ENCODE measurements around the gene METTL15. TPM values are rescaled to one million over a fixed set of nuclear protein-coding genes. Genes with fewer than 3 reads are reported as not detected.

Gene METTL15, protein sequence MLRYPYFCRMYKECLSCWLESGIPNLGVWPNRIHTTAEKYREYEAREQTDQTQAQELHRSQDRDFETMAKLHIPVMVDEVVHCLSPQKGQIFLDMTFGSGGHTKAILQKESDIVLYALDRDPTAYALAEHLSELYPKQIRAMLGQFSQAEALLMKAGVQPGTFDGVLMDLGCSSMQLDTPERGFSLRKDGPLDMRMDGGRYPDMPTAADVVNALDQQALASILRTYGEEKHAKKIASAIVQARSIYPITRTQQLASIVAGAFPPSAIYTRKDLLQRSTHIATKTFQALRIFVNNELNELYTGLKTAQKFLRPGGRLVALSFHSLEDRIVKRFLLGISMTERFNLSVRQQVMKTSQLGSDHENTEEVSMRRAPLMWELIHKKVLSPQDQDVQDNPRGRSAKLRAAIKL
- 21.9 and 23.5 TPM in 2 replicates for polyA plus RNA-seq (2011; rRNA removed)
- polyA plus RNA-seq (2012; cell fraction: cytosol; rRNA removed) = 3.9 and 6.1 TPM in 2 replicates
- polyA plus RNA-seq (2012; cell fraction: nucleus; rRNA removed) = 3.5 and 5.0 TPM in 2 replicates
- polyA plus RNA-seq (2017; fragmentation: RNase III; extraction: RNeasy Plus Mini Kit Qiagen cat#74134 plus additional on column Dnase treatment) = 8.9 to 9.5 TPM (median 9.0 TPM) in 3 replicates
- polyA minus RNA-seq (2011; rRNA and poly(A)+ RNA removed) = 47.9 and 48.2 TPM in 2 replicates

DNA sequence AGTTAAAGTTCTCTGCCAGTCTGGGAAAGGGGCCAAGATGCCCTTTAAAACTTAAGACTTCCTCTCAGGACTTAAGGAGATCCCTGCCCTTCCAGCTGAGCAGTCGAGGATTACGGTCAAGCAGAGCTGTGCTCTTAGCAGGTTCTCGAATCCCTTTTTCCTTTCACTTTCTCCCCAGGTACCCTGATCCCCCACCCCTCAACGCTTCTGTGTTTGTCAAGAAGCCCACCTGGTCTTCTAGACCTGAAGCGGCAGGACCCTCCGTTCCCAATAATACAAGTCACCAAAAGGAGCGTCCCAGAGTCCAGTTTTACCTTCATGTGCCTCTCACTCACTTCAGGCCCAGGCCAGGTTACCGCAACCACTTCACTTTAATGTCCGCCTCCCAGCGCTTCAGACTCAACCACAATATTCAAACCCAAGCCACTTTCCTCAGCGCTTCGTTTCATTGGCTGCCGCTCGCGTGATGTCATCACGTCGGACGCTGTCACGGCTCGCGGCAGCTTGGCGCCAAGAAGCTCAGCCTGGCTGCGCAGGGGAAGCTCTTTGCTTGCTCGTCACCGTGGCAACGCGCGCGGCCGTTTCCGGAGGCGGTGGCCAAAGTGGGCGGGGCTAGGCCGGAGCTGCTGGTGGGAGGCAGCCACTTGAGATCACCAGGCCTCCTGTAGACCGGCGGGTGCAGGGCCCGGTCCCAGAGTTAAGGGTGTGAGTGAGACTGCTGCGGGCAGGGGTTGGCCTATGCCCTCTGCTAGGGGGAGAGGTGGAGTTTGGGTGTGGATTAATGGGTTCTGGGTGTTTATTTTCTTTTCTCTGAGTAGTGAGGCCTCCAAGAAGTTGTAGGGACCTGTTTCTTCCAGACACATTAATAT lies at the start of gene METTL15, which contains the start of gene KIF18A:
Gene METTL15 (plus strand): TSS at position 639 of the 869 bp plus-strand sequence. CDS start 4,947 bp downstream, outside the sequence.
Gene KIF18A (minus strand): TSS at position 407 of the 869 bp plus-strand sequence. CDS start 10,209 bp downstream, outside the sequence.
- no peaks in the 10 kb centered on the region for H3K9me3 ChIP-seq
- peak within 1 kb of the TSS; percentile 89 for H3K4me2 ChIP-seq
- POLR2A ChIA-PET = interaction anchor here (0.6 to 3.3 kb wide), 16 partner anchors 8 to 1226 kb away, joined by 3 to 48 read pairs (median 4); partner anchors contain the start of gene BDNF
- TF ChIP-seq TP53 (CRISPR knock-in tag; IDR thresholded peaks at IDR 0.05) = 0 out of 2 replicates have a peak, but pooled peaks have one; percentile 41
- TF ChIP-seq JUN (IDR thresholded peaks at IDR 0.05) = peak in 1 of 2 experiments; percentile 62; a peak in 2 of 5 replicates
- TF ChIP-seq E2F6 (IDR thresholded peaks at IDR 0.05; ENCODE audit: borderline replicate concordance, low read depth) = peak; percentile 62; the same call in 1 of the 2 replicates
- TF ChIP-seq CTCF (IDR thresholded peaks at IDR 0.05) = no peak
- 0 out of 2 replicates have a peak, but pooled peaks have one; percentile 25 for TF ChIP-seq RFX5 (IDR thresholded peaks at IDR 0.05)
- TF ChIP-seq MYC (IDR thresholded peaks at IDR 0.05; ENCODE audit: borderline replicate concordance, low read length) = peak; percentile 49; the same call in 1 of the 2 replicates
- 0 out of 2 replicates have a peak, but pooled peaks have one; percentile 28 for TF ChIP-seq HDAC2 (IDR thresholded peaks at IDR 0.05)
- TF ChIP-seq POLR2A (IDR thresholded peaks at IDR 0.05; ENCODE audit: low read length) = peak; percentile 70
- TF ChIP-seq RAD21 (conservative IDR thresholded peaks at IDR 0.05 in 1 of 2, IDR thresholded peaks at IDR 0.05 in 1 of 2) = peak in 1 of 2 experiments; percentile 42; a peak in 1 of 5 replicates
- TF ChIP-seq BCL3 (IDR thresholded peaks at IDR 0.05) = peak; percentile 53; the same call in 1 of the 3 replicates
- TF ChIP-seq HOXA7 (CRISPR knock-in tag; IDR thresholded peaks at IDR 0.05) = no peak
- TF ChIP-seq CEBPB (IDR thresholded peaks at IDR 0.05) = no peak
- TF ChIP-seq BHLHE40 (IDR thresholded peaks at IDR 0.05; ENCODE audit: low read depth, low read length) = no peak
- TF ChIP-seq RARB (CRISPR knock-in tag; IDR thresholded peaks at IDR 0.05) = no peak
- peak; percentile 84 for TF ChIP-seq MAX (IDR thresholded peaks at IDR 0.05)
- TF ChIP-seq SMC3 (IDR thresholded peaks at IDR 0.05) = peak; percentile 19; the same call in 1 of the 3 replicates
- TF ChIP-seq PHF8 (IDR thresholded peaks at IDR 0.05; ENCODE audit: borderline replicate concordance, low read depth) = peak; percentile 75; the same call in 1 of the 2 replicates
- FAIRE-seq (peak; percentile 81), DNase-seq (ENCODE audit: low read depth in 1 of 2, low spot score in 1 of 2) (peak; percentile 70 to 100), ATAC-seq (peak; percentile 94 to 96)
- H3K4me1 ChIP-seq = peaks cover 52% of the 10 kb centered on the region
- H3K4me3 ChIP-seq = peak within 1 kb of the TSS; percentile 59
- CTCF ChIA-PET = interaction anchor here (0.5 to 4.1 kb wide), 8 partner anchors 10 to 727 kb away, joined by 3 to 23 read pairs (median 3); partner anchors contain the start of gene BDNF
- H3K27ac ChIP-seq = peak within 1 kb of the TSS; percentile 90 to 91
- WGBS (ENCODE audit: missing lambda C conversion rate) = 3% methylated on average over 36 of the region's 38 CpGs

- Histone ChIP-seq H3K4me1 (peaks cover 12% of the 10 kb centered on the region; the same call in 2 of the 3 replicates), H3K27ac (no peak overlapping the region), H3K4me2 (no peak overlapping the region), H3K4me3 (no peak overlapping the region), H3K9me3 (no peaks in the 10 kb centered on the region)
- FAIRE-seq = no peak
- WGBS (ENCODE audit: missing lambda C conversion rate) = 86% methylated on average over 1 of the region's 1 CpG
- POLR2A ChIA-PET = no interaction called here
- CTCF ChIA-PET = interaction anchor here (1.3 kb wide), 1 partner anchor 19 kb away, joined by 3 read pairs; no protein-coding TSS in a partner anchor
- no peak for DNase-seq (ENCODE audit: low read depth in 1 of 2, low spot score in 1 of 2)
- ATAC-seq = no peak
- TF ChIP-seq CBX8 (IDR thresholded peaks at IDR 0.05) = no peak
- TF ChIP-seq HOXB13 (CRISPR knock-in tag; IDR thresholded peaks at IDR 0.05; ENCODE audit: low read depth) = no peak
- TF ChIP-seq NPAS2 (CRISPR knock-in tag; IDR thresholded peaks at IDR 0.05; ENCODE audit: borderline replicate concordance) = no peak
- no peak for TF ChIP-seq HMGXB4 (CRISPR knock-in tag; IDR thresholded peaks at IDR 0.05; ENCODE audit: borderline replicate concordance)
- TF ChIP-seq FOXS1 (CRISPR knock-in tag; IDR thresholded peaks at IDR 0.05) = no peak
- no peak for TF ChIP-seq RAD21 (conservative IDR thresholded peaks at IDR 0.05 in 1 of 2, IDR thresholded peaks at IDR 0.05 in 1 of 2)
- TF ChIP-seq, protein P1, sequence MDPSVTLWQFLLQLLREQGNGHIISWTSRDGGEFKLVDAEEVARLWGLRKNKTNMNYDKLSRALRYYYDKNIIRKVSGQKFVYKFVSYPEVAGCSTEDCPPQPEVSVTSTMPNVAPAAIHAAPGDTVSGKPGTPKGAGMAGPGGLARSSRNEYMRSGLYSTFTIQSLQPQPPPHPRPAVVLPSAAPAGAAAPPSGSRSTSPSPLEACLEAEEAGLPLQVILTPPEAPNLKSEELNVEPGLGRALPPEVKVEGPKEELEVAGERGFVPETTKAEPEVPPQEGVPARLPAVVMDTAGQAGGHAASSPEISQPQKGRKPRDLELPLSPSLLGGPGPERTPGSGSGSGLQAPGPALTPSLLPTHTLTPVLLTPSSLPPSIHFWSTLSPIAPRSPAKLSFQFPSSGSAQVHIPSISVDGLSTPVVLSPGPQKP (IDR thresholded peaks at IDR 0.05; ENCODE audit: low read depth, low read length) = no peak
- no peak for TF ChIP-seq FOSB (CRISPR knock-in tag; IDR thresholded peaks at IDR 0.05)
- TF ChIP-seq HOXB5 (CRISPR knock-in tag; IDR thresholded peaks at IDR 0.05) = no peak
- no peak for TF ChIP-seq MAX (IDR thresholded peaks at IDR 0.05)
These were observed 36.9 kb upstream of the METTL15 start for GRCh38 chr11:28071305-28071704.
